Thymus (tissue), 11 donors: Measurements from ENCODE around the gene CDH4. TPM values are rescaled to one million over a fixed set of nuclear protein-coding genes. Genes with fewer than 3 reads are reported as not detected.

Experiments used
- DNase-seq, 9 donors: peaks; one replicate each; pipeline ENCODE4 v3.0.0-alpha.2; 2013; ENCODE audit warnings: low spot score in 9 of 9, low read depth in 6 of 9, missing footprints in 1 of 9
- H3K27ac ChIP-seq, 2 donors: one replicate each; pipeline ENCODE4 v1.5.1; 2013; ENCODE audit warnings: control low read depth in 1 of 2, low read depth in 1 of 2, low read length in 1 of 2, mild to moderate bottlenecking in 1 of 2, moderate library complexity in 1 of 2
- H3K27me3 ChIP-seq, 2 donors: one replicate each; pipeline ENCODE4 v1.5.1; 2013; ENCODE audit warnings: low read length in 1 of 2; ENCODE audit not compliant: control insufficient read depth in 2 of 2, insufficient read depth in 1 of 2
- H3K36me3 ChIP-seq, 2 donors: one replicate each; pipeline ENCODE4 v1.5.1; 2013; ENCODE audit warnings: low read length in 1 of 2, mild to moderate bottlenecking in 1 of 2, moderate library complexity in 1 of 2; ENCODE audit not compliant: control insufficient read depth in 2 of 2, insufficient read depth in 2 of 2
- H3K4me1 ChIP-seq, 2 donors: one replicate each; pipeline ENCODE4 v1.5.1; 2013; ENCODE audit warnings: low read length in 2 of 2; ENCODE audit not compliant: control insufficient read depth in 2 of 2, insufficient read depth in 2 of 2
- H3K4me3 ChIP-seq, 2 donors: one replicate each; pipeline ENCODE4 v1.5.1; 2013; ENCODE audit warnings: low read length in 2 of 2, control low read depth in 1 of 2, mild to moderate bottlenecking in 1 of 2
- H3K9me3 ChIP-seq, 2 donors: one replicate each; pipeline ENCODE4 v1.5.1; 2013; ENCODE audit warnings: low read length in 1 of 2, mild to moderate bottlenecking in 1 of 2; ENCODE audit not compliant: control insufficient read depth in 2 of 2, insufficient read depth in 1 of 2
- WGBS: extraction: QIAGEN DNeasy Blood & Tissue Kit; methylation state at CpG from one replicate; pipeline ENCODE4 v1.1.7; 2013; 5-methylcytosine and 5-hydroxymethylcytosine counted together
- polyA plus RNA-seq: library from polyadenylated mRNA; stranded (reverse); fragments of 200-250 nt; gene quantifications from one replicate; pipeline ENCODE4 v1.2.3, GENCODE V29; 2013
- total RNA-seq: library from RNA; stranded (reverse); fragments of 120-200 nt; gene quantifications from one replicate; pipeline ENCODE4 v1.2.4, GENCODE V29; 2013
- donor health status: healthy.

Gene CDH4
- total and polyA plus RNA-seq, 2 donors, result 0.34 to 0.61 TPM

DNA sequence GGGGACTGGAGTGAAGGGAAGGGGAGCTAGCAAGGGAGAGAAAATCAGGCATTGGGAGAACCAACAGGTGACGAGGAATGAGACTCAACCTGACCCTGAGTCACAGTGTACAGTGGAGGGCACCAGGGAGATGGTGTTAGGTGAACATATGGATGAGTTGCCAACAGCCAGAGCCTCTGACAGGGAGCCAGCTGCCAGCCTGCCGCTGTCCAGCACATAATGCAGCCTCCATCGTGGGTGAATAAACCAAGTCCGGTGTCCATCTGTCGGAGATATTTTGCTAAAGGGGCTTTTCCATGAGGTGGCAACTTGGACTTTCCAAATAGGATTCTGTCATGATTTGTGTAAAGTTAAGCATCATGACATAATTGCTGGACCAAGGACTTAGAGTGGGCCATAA lies 88.1 kb downstream of the CDH4 start:
- H3K27me3 ChIP-seq, result no peaks in the 10 kb centered on the region
- no peaks in the 10 kb centered on the region for H3K36me3 ChIP-seq
- H3K27ac ChIP-seq, result no peak overlapping the region
- no peaks in the 10 kb centered on the region for H3K9me3 ChIP-seq
- 92% methylated on average over 5 of the region's 5 CpGs for WGBS
- H3K4me3 ChIP-seq, result no peak overlapping the region
- H3K4me1 ChIP-seq, result no peaks in the 10 kb centered on the region
- no peak for DNase-seq

DNA sequence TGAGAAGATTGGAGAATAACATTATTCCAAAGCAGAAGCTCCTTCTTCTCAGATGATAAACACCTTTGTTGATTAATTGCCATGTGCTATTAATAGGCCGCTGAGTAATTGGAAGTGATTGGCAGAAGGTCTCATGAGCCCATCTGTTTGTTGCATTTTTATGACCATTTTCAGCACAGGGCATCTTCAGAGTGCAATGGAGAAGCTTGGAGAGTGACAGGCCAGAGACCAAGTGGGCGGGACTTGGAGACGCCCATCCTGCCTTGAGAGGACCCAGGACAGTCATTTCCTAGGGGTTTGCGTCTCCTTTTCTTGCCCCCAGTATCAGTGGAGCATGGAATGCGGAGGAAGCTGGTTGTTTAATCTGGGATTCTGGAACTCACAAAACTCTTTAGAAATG lies 89.5 kb downstream of the CDH4 start:
- no peak for DNase-seq
- no peaks in the 10 kb centered on the region for H3K9me3 ChIP-seq
- no peak overlapping the region for H3K27ac ChIP-seq
- H3K27me3 ChIP-seq, result no peaks in the 10 kb centered on the region
- WGBS, result 94% methylated on average over 5 of the region's 5 CpGs
- H3K36me3 ChIP-seq, result no peaks in the 10 kb centered on the region
- H3K4me3 ChIP-seq, result no peak overlapping the region
- no peaks in the 10 kb centered on the region for H3K4me1 ChIP-seq

DNA sequence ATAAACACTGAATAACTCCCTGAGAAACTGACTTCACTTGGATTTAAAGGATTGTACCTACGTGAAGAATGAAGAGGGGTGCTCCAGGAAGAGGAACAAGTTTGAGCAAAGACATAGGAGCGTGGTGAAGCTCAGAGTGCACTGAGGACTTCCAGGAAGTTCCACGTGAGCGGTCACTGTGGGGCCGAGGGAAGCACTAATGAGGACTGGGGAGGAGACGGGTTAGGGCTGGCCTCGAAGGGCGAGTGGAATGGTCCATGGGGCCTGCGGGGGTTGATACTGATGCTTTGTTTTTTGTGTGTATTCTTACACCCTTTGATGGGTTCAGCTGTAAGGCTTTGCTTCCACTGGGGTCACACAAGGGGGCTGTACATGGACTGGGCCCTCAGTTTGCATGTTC lies 91.9 kb downstream of the CDH4 start:
- no peak for DNase-seq
- Histone ChIP-seq H3K4me1 (no peaks in the 10 kb centered on the region), H3K36me3 (no peaks in the 10 kb centered on the region), H3K4me3 (no peak overlapping the region), H3K27ac (no peak overlapping the region), H3K27me3 (no peaks in the 10 kb centered on the region), H3K9me3 (peaks cover 0 to 2% of the 10 kb centered on the region in 2 donors)
- 85% methylated on average over 9 of the region's 9 CpGs for WGBS

DNA sequence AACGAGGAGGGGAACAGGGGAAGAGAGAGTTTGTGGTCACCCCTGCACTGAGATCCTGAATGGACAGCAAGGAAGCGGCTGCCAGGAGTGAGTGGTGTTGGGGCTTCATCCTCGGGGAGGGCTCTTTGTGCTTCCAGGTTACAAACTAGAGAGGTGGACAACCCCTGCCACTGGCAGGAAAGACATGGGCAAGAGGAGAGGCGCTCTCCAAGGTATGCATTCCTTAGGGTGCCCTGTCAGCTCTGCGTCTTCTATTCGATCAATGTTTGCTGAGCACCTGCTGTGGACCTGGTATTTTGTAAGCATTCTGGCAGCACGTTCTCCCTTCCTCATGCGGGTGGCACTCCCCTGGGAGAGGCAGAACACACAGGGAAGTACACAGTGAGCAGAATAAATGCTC lies 93.6 kb downstream of the CDH4 start:
- WGBS, result 83% methylated on average over 8 of the region's 8 CpGs
- no peaks in the 10 kb centered on the region for H3K36me3 ChIP-seq
- H3K27ac ChIP-seq, result no peak overlapping the region

DNA sequence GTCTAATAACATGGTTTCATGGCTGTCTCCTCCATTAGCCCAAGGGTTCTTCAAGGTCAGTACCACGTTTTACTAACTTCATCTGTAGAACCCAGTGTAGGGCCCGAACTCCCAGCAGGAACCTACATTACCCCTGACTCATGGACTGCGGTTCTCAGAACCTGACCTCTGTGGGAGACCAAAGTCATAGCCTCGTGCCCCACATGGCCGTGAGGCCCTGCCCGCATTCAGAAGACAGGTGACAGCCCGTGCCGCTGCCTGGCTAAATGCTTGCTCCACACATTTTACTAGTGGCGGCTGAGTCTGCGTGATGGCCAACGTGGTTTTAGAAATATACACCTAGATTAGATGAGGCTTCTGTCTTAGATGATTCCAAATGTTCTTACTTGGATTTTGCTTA lies 94.9 kb downstream of the CDH4 start:
- WGBS, result 94% methylated on average over 11 of the region's 11 CpGs
- no peak overlapping the region for H3K4me3 ChIP-seq
- DNase-seq, result no peak
- H3K36me3 ChIP-seq, result no peaks in the 10 kb centered on the region
- peaks cover 0 to 2% of the 10 kb centered on the region in 2 donors for H3K9me3 ChIP-seq
- H3K27ac ChIP-seq, result no peak overlapping the region
- H3K4me1 ChIP-seq, result no peaks in the 10 kb centered on the region
- no peaks in the 10 kb centered on the region for H3K27me3 ChIP-seq

More for the DNA sequence above, 93.6 kb downstream of the CDH4 start:
- H3K9me3 ChIP-seq, result peaks cover 0 to 2% of the 10 kb centered on the region in 2 donors
- no peak for DNase-seq
- H3K4me3 ChIP-seq, result no peak overlapping the region
- no peaks in the 10 kb centered on the region for H3K4me1 ChIP-seq
- no peaks in the 10 kb centered on the region for H3K27me3 ChIP-seq

DNA sequence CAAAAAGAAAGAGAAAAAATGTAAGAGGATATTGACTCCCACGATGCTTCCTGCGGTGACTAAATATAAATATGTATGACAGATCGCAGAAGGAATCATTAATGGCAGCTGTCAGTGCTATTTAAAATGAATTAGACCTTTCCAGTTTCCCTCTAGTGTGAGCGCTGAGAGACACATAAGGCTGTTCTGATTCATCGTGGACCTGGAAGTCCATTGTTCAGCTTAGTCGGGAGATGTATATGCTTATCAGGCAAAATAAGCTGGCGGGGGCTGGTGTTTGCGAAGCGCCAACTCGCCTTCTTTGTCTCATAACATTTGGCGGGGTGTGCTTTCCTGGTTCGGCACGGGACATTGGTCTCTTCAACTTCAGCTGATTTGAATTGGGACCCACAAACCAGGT lies 95.4 kb downstream of the CDH4 start:
- DNase-seq, result no peak
- WGBS, result 94% methylated on average over 13 of the region's 13 CpGs
- Histone ChIP-seq H3K27me3 (no peaks in the 10 kb centered on the region), H3K9me3 (peaks cover 0 to 2% of the 10 kb centered on the region in 2 donors), H3K36me3 (no peaks in the 10 kb centered on the region), H3K27ac (no peak overlapping the region), H3K4me1 (no peaks in the 10 kb centered on the region), H3K4me3 (no peak overlapping the region)

DNA sequence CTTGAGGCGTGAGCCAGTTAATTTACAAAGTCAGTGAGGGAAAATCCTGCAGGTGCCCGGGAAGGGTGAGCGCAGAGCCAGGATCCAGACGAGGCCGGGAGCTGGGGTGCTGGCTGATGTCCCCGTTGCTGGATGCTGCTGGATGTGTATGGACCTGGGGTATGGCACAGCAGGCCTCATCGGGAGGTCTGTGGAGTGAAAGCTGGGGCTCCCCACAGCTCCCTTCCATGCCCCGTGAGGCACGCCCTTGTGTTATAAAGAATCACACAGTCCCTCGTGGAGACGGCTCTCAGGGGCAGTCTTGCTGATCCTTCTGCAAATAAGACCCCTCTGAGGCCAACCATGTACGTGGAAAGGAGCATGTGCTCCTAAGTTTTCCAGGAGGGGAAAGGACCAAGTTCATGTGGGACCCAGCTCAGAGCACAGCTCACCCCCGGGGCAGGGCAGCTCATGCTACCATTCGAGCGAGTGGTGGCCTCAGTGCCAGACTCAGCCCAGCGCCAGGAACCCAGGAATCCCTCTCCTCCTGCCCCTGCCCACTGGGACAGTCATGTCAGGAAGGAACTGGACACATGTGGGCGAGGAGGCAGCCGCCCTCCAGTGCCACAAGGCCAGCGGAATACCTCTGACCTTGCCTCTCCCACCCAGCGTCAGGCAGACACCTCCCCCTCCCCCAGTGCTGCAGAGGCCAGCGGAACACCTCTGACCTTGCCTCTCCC lies 97.5 kb downstream of the CDH4 start:
- 95% methylated on average over 20 of the region's 21 CpGs for WGBS
- Histone ChIP-seq H3K27ac (no peak overlapping the region), H3K4me3 (no peak overlapping the region), H3K36me3 (no peaks in the 10 kb centered on the region), H3K4me1 (no peaks in the 10 kb centered on the region), H3K9me3 (peaks cover 0 to 4% of the 10 kb centered on the region in 2 donors), H3K27me3 (peaks cover 0 to 6% of the 10 kb centered on the region in 2 donors)
- DNase-seq, result no peak

DNA sequence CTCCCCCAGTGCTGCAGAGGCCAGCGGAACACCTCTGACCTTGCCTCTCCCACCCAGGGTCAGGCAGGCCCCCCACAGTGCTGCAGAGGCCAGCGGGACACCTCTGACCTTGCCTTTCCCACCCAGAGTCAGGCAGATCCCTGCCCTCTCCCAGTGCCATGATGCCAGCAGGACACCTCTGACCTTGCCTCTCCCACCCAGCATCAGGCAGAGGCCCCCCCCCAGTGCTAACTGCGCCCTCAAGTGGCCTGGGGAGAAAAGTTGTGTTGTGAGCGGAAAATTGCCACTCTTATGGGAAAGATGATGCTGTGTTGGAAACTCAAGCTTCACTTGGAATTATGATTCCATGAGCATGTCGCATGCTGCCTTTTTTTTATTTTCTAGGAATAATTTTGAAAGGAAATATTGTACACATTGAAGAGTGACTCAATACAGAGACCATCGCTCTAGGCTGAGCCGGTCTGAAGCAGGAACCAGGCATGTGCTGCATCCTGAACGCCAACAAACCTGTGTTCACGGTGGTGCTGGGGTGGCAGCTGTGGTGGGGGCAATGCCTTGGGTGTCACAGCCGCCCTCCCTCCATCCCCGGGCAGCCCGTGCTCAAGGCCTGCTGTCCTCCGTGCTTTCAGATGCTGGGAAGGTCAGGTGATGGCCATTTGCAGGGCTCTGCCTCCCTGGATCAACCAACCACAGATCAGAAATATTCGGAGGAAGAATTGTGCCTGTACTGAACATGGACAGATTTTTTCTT lies 98.6 kb downstream of the CDH4 start:
- WGBS, result 96% methylated on average over 14 of the region's 14 CpGs
- no peak for DNase-seq
- H3K27ac ChIP-seq, result no peak overlapping the region

More for the DNA sequence above, 98.6 kb downstream of the CDH4 start:
- H3K4me3 ChIP-seq, result no peak overlapping the region
- no peaks in the 10 kb centered on the region for H3K4me1 ChIP-seq
- no peaks in the 10 kb centered on the region for H3K36me3 ChIP-seq
- peaks cover 0 to 6% of the 10 kb centered on the region in 2 donors for H3K27me3 ChIP-seq
- H3K9me3 ChIP-seq, result peaks cover 0 to 5% of the 10 kb centered on the region in 2 donors
